Transverse colon (tissue), 4 donors: ENCODE measurements around the gene VTN. TPM values are rescaled to one million over a fixed set of nuclear protein-coding genes. Genes with fewer than 3 reads are reported as not detected.

Experiments used
- DNase-seq: peaks from one replicate; pipeline ENCODE4 v3.0.0-alpha.2; 2019
- H3K27ac ChIP-seq, 4 donors: fragments of 200-600 bp; sonication (generic); 2 replicates each; pipeline ENCODE4 v1.5.1; 2016 to 2018; ENCODE audit warnings: inconsistent platforms in 4 of 4
- H3K27me3 ChIP-seq: fragments of 200-600 bp; sonication (generic); 2 replicates; pipeline ENCODE4 v1.5.1; 2017; ENCODE audit warnings: inconsistent platforms
- H3K36me3 ChIP-seq, 4 donors: fragments of 200-600 bp; sonication (generic); 2 replicates each; pipeline ENCODE4 v1.5.1; 2017 to 2019; ENCODE audit warnings: inconsistent platforms in 4 of 4
- H3K4me1 ChIP-seq, 4 donors: fragments of 200-600 bp; sonication (generic); 2 replicates each; pipeline ENCODE4 v1.5.1; 2017 to 2020; ENCODE audit warnings: inconsistent platforms in 4 of 4
- H3K4me3 ChIP-seq, 4 donors: fragments of 200-600 bp; sonication (generic); 1 replicate in 1 of 4; 2 replicates in 3 of 4; pipeline versions ENCODE4 v1.5.1 to v1.6.1; 2017 to 2019; ENCODE audit warnings: inconsistent platforms in 4 of 4
- H3K9me3 ChIP-seq, 2 donors: fragments of 200-600 bp; sonication (generic); 2 replicates each; pipeline ENCODE4 v1.5.1; 2017 to 2019; ENCODE audit warnings: inconsistent platforms in 2 of 2
- CTCF ChIP-seq, 5 experiments: fragments of 200-600 bp in 3 of 5; fragments of 450-650 bp in 2 of 5; sonication (generic) in 3 of 5; IDR thresholded peaks; 1 replicate in 2 of 5; 2 replicates in 3 of 5; pipeline ENCODE4 v1.5.1; 2016 to 2017; ENCODE audit warnings: antibody characterized with exemption in 5 of 5, inconsistent platforms in 3 of 5, mild to moderate bottlenecking in 2 of 5, moderate library complexity in 1 of 5
- EP300 ChIP-seq: sonication (generic); formaldehyde crosslinking; IDR thresholded peaks from one replicate; pipeline ENCODE4 v1.6.1; 2017; ENCODE audit warnings: antibody characterized with exemption, low read depth
- POLR2A ChIP-seq: fragments of 450-650 bp; IDR thresholded peaks from one replicate; pipeline ENCODE4 v1.6.1; 2016; ENCODE audit warnings: antibody characterized with exemption, mild to moderate bottlenecking, moderate library complexity
- POLR2AphosphoS5 ChIP-seq, 3 donors: sonication (generic); formaldehyde crosslinking; IDR thresholded peaks; one replicate each; pipeline ENCODE4 v1.6.1; 2016; ENCODE audit warnings: antibody characterized with exemption in 3 of 3
- WGBS, 2 donors: methylation state at CpG; one replicate each; pipeline ENCODE4 v1.1.5; 2018; ENCODE audit warnings: low coverage in 1 of 2; 5-methylcytosine and 5-hydroxymethylcytosine counted together
- in situ Hi-C, 4 donors: fragments of 200-750 bp; cut with MboI; loops; one replicate each; pipeline versions ENCODE4 v1.15.0 to v1.15.1; 2017; ENCODE audit warnings: low sequenced_read_pairs in 3 of 4, low pct_ligation_motif_present in 1 of 4, low pct_unique_long_range_greater_than_20kb in 1 of 4
- intact Hi-C: fragments of 100-400 bp; cut with DNase I; formaldehyde crosslinking; loops from one replicate; pipeline ENCODE4 v1.15.1; 2023; ENCODE audit warnings: low total_unique reads
- total RNA-seq, 4 donors: library from RNA; depleted of rRNA; stranded (reverse); fragments of >200 nt; gene quantifications; one replicate each; pipeline ENCODE4 v1.1.0, GENCODE V29; 2016

The VTN gene
- total RNA-seq, 4 donors from 2014 or later, result not detected

GRCh38 chr17:28390984-28391383, 20.9 kb upstream of the VTN start:
- Histone ChIP-seq H3K27ac (no peak overlapping the region), H3K4me1 (no peaks in the 10 kb centered on the region), H3K9me3 (no peaks in the 10 kb centered on the region), H3K4me3 (no peak overlapping the region), H3K27me3 (no peaks in the 10 kb centered on the region), H3K36me3 (peaks cover 0 to 28% (median 8%) of the 10 kb centered on the region in 4 donors)
- no peak for TF ChIP-seq POLR2AphosphoS5 (IDR thresholded peaks at IDR 0.05)
- TF ChIP-seq CTCF (IDR thresholded peaks at IDR 0.05), result no peak
- no peak for TF ChIP-seq EP300
- TF ChIP-seq POLR2A, result no peak
- in situ Hi-C loops (no loop called here), intact Hi-C loops (no loop called here)
- DNase-seq, result no peak
- WGBS, 2 donors, result 96% methylated on average over 1 of the region's 1 CpG; no CpG with 5 or more reads in 1 of the 2 donors

- DNase-seq, result no peak
- WGBS, 2 donors, result 96 to 100% methylated on average over 2 of the region's 2 CpGs
- Histone ChIP-seq H3K36me3 (peaks cover 0 to 28% (median 8%) of the 10 kb centered on the region in 4 donors), H3K9me3 (no peaks in the 10 kb centered on the region), H3K27ac (no peak overlapping the region), H3K27me3 (no peaks in the 10 kb centered on the region), H3K4me1 (peaks cover 0 to under 1% (median 0%) of the 10 kb centered on the region in 4 donors), H3K4me3 (no peak overlapping the region)
- in situ Hi-C loops (no loop called here), intact Hi-C loops (no loop called here)
- TF ChIP-seq EP300 (no peak), CTCF (IDR thresholded peaks at IDR 0.05) (no peak), POLR2AphosphoS5 (IDR thresholded peaks at IDR 0.05) (no peak), POLR2A (no peak)
These were observed 20.5 kb upstream of the VTN start for GRCh38 chr17:28390563-28390962.

- WGBS, 2 donors, result 62 to 97% methylated on average over 1 of the region's 1 CpG
- Histone ChIP-seq H3K4me3 (no peak overlapping the region), H3K4me1 (peaks cover 0 to 5% (median 2%) of the 10 kb centered on the region in 4 donors), H3K27me3 (no peaks in the 10 kb centered on the region), H3K27ac (no peak overlapping the region), H3K36me3 (peaks cover 0 to 28% (median 8%) of the 10 kb centered on the region in 4 donors), H3K9me3 (no peaks in the 10 kb centered on the region)
- intact Hi-C loops, result no loop called here
- no peak for DNase-seq
- in situ Hi-C loops, result no loop called here
- TF ChIP-seq EP300, result no peak
- TF ChIP-seq POLR2AphosphoS5 (IDR thresholded peaks at IDR 0.05), result no peak
- TF ChIP-seq POLR2A, result no peak
- no peak for TF ChIP-seq CTCF (IDR thresholded peaks at IDR 0.05)
These were observed 20.0 kb upstream of the VTN start for GRCh38 chr17:28390141-28390540.

GRCh38 chr17:28388106-28388505, 18.0 kb upstream of the VTN start:
- H3K36me3 ChIP-seq, result peaks cover 0 to 28% (median 8%) of the 10 kb centered on the region in 4 donors
- 95% methylated on average over 10 of the region's 11 CpGs; no CpG with 5 or more reads in 1 of the 2 donors for WGBS, 2 donors
- DNase-seq, result no peak
- intact Hi-C loops (loop anchor here (5.0 kb wide), 1 partner anchor 1864 kb away; no protein-coding TSS in a partner anchor), in situ Hi-C loops (no loop called here)
- TF ChIP-seq POLR2AphosphoS5 (IDR thresholded peaks at IDR 0.05), result no peak
- no peak for TF ChIP-seq EP300
- no peak for TF ChIP-seq CTCF (IDR thresholded peaks at IDR 0.05)
- no peak for TF ChIP-seq POLR2A
- H3K9me3 ChIP-seq, result no peaks in the 10 kb centered on the region
- H3K4me3 ChIP-seq, result no peak overlapping the region
- H3K27me3 ChIP-seq, result no peaks in the 10 kb centered on the region
- H3K4me1 ChIP-seq, result peaks cover 0 to 13% (median 5%) of the 10 kb centered on the region in 4 donors
- no peak overlapping the region for H3K27ac ChIP-seq
